Endothelial cell of umbilical vein (primary cell): ENCODE data around the gene POLR2F. TPM values are rescaled to one million over a fixed set of nuclear protein-coding genes. Genes with fewer than 3 reads are reported as not detected.

Source experiments
- BruUV-seq: library from RNA; stranded (reverse); fragments of 400-500 nt; replicated peaks from 2 replicates; lab custom pipeline; 2021; lab: Mats Ljungman, UMichigan
- CTCF ChIA-PET: fragments of 300-600, 350-600 bp; sonication (Branson Sonifier 250); formaldehyde crosslinking; loops from one replicate; lab custom pipeline; 2021; ENCODE audit warnings: antibody characterized with exemption, inconsistent platforms; lab: Charles Lee
- POLR2A ChIA-PET: fragments of 300-600, 350-600 bp; sonication (Branson Sonifier 250); formaldehyde crosslinking; loops from one replicate; lab custom pipeline; 2021; ENCODE audit warnings: antibody characterized with exemption, inconsistent platforms; lab: Charles Lee
- DNase-seq: peaks from one replicate; pipeline ENCODE4 v3.0.0-alpha.2; 2011; ENCODE audit warnings: low read depth, low spot score
- FAIRE-seq: peaks from 2 replicates; lab custom pipeline; 2011; peaks lifted over from hg19 to GRCh38; lab: Jason Lieb, UNC
- H2AFZ ChIP-seq: 2 replicates; pipeline ENCODE4 v1.6.0; 2012; ENCODE audit warnings: low read depth, low read length, control low read depth, inconsistent platforms
- H3K27ac ChIP-seq: 2 replicates; pipeline ENCODE4 v1.5.1; 2011; ENCODE audit warnings: low read depth, mild to moderate bottlenecking, control low read depth, low read length, moderate library complexity; ENCODE audit not compliant: insufficient read depth
- H3K27me3 ChIP-seq, 2 experiments: 2 replicates each; pipeline versions ENCODE4 v1.6.0 to v1.6.1; 2011; ENCODE audit warnings: low read length in 2 of 2, mixed read lengths in 1 of 2; ENCODE audit not compliant: control insufficient read depth in 2 of 2, insufficient read depth in 2 of 2
- H3K36me3 ChIP-seq, 2 experiments: 2 replicates in 1 of 2; 3 replicates in 1 of 2; pipeline ENCODE4 v1.5.1; 2011; ENCODE audit warnings: low read length in 2 of 2, mild to moderate bottlenecking in 1 of 2, moderate library complexity in 1 of 2; ENCODE audit not compliant: control insufficient read depth in 2 of 2, insufficient read depth in 2 of 2; ENCODE audit errors: extremely low read depth in 1 of 2
- H3K4me1 ChIP-seq: 3 replicates; pipeline ENCODE4 v1.5.1; 2011; ENCODE audit warnings: mild to moderate bottlenecking, low read length; ENCODE audit not compliant: control insufficient read depth, insufficient read depth; ENCODE audit errors: extremely low read depth
- H3K4me2 ChIP-seq: 2 replicates; pipeline ENCODE4 v1.6.1; 2011; ENCODE audit warnings: low read length, control low read depth, mixed read lengths; ENCODE audit not compliant: insufficient read depth
- H3K4me3 ChIP-seq, 3 experiments: fragments of 200-600 bp in 1 of 3; sonication (generic), shearing (Covaris generic) in 1 of 3; replicated peaks in 1 of 3; 2 replicates each; pipeline ENCODE4 v1.5.1; 2011 to 2016; ENCODE audit warnings: control low read depth in 3 of 3, low read length in 3 of 3, mild to moderate bottlenecking in 2 of 3, inconsistent platforms in 1 of 3, low read depth in 1 of 3, moderate library complexity in 1 of 3; ENCODE audit not compliant: insufficient read depth in 1 of 3
- H3K79me2 ChIP-seq: 2 replicates; pipeline ENCODE4 v1.6.0; 2012; ENCODE audit warnings: low read length, inconsistent platforms; ENCODE audit not compliant: control insufficient read depth, insufficient read depth
- H3K9ac ChIP-seq: replicated peaks from 2 replicates; pipeline ENCODE3; 2011; ENCODE audit warnings: low read length, control low read depth; ENCODE audit not compliant: insufficient read depth; ENCODE audit errors: extremely low read depth
- H3K9me1 ChIP-seq: replicated peaks from 3 replicates; pipeline ENCODE4 v1.6.0; 2011; ENCODE audit warnings: mild to moderate bottlenecking, low read length; ENCODE audit not compliant: control insufficient read depth, insufficient read depth; ENCODE audit errors: extremely low read depth
- H3K9me3 ChIP-seq: replicated peaks from 2 replicates; pipeline ENCODE4 v1.5.1; 2012; ENCODE audit warnings: low read length, inconsistent platforms; ENCODE audit not compliant: control insufficient read depth, insufficient read depth
- H4K20me1 ChIP-seq: replicated peaks from 2 replicates; pipeline ENCODE3; 2011; ENCODE audit warnings: mild to moderate bottlenecking, low read length; ENCODE audit not compliant: control insufficient read depth, insufficient read depth; ENCODE audit errors: extremely low read depth
- CTCF ChIP-seq, 2 donors: IDR thresholded peaks; 1 replicate in 1 of 2; 2 replicates in 1 of 2; pipeline ENCODE4 v1.5.1; 2011; ENCODE audit warnings: low read length in 2 of 2, mild to moderate bottlenecking in 2 of 2, moderate library complexity in 2 of 2, control low read depth in 1 of 2, inconsistent platforms in 1 of 2, low read depth in 1 of 2; ENCODE audit not compliant: insufficient read depth in 1 of 2; ENCODE audit errors: extremely low read depth in 1 of 2
- EZH2 ChIP-seq: IDR thresholded peaks from 2 replicates; pipeline ENCODE4 v1.6.1; 2012; ENCODE audit warnings: borderline replicate concordance, low read depth, mild to moderate bottlenecking, moderate library complexity, low read length, inconsistent platforms; ENCODE audit not compliant: severe bottlenecking
- FOS ChIP-seq: IDR thresholded peaks from 2 replicates; pipeline ENCODE4 v1.6.1; 2011; ENCODE audit warnings: mild to moderate bottlenecking, low read length, moderate library complexity, borderline replicate concordance; ENCODE audit not compliant: insufficient read depth
- GATA2 ChIP-seq: IDR thresholded peaks from 2 replicates; pipeline ENCODE4 v1.7.0; 2011; ENCODE audit warnings: low read depth, mild to moderate bottlenecking, moderate library complexity, mixed read lengths, low read length; ENCODE audit not compliant: insufficient read length, insufficient read depth
- JUN ChIP-seq: IDR thresholded peaks from 2 replicates; pipeline ENCODE4 v1.6.1; 2011; ENCODE audit warnings: borderline replicate concordance, low read depth; ENCODE audit not compliant: insufficient read length, insufficient read depth
- MAX ChIP-seq: IDR thresholded peaks from 2 replicates; pipeline ENCODE4 v1.6.1; 2011; ENCODE audit not compliant: insufficient read depth, insufficient read length
- MYC ChIP-seq: IDR thresholded peaks from one replicate; pipeline ENCODE4 v1.6.1; 2011; ENCODE audit warnings: mild to moderate bottlenecking, low read depth, low read length
- POLR2A ChIP-seq: IDR thresholded peaks from 2 replicates; pipeline ENCODE4 v1.6.1; 2012; ENCODE audit warnings: low read depth, mild to moderate bottlenecking, control low read depth, low read length
- POLR2AphosphoS5 ChIP-seq: IDR thresholded peaks from 2 replicates; pipeline ENCODE4 v1.6.1; 2012; ENCODE audit warnings: low read depth, mild to moderate bottlenecking, control low read depth, low read length, moderate library complexity; ENCODE audit not compliant: insufficient read depth
- dilution Hi-C: fragments of 300-500 bp; cut with MboI; formaldehyde crosslinking; loops from one replicate; pipeline ENCODE4 v1.15.0; 2019; ENCODE audit warnings: low sequenced_read_pairs; ENCODE audit not compliant: extremely low pct_ligation_motif_present
- intact Hi-C: fragments of 100-400 bp; cut with micrococcal nuclease; formaldehyde crosslinking; loops from one replicate; pipeline ENCODE4 v1.10.0; 2022
- polyA plus RNA-seq, 4 experiments: library from polyadenylated mRNA; depleted of rRNA in 3 of 4; stranded (reverse) in 3 of 4; unstranded in 1 of 4; fragments of >200 nt; gene quantifications; 2 replicates each; pipeline versions ENCODE4 v1.2.1 to v1.2.3, GENCODE V29; 2011 to 2012; ENCODE audit warnings: missing spikeins in 1 of 4
- total RNA-seq: library from RNA; stranded (reverse); gene quantifications from 2 replicates; pipeline ENCODE4 v1.2.3, GENCODE V29; 2021

POLR2F gene
- total and polyA plus RNA-seq, 2 donors (not counting 3 experiments of a cell fraction or from before 2014, with no cell fraction given), result 106 to 112 TPM

- DNase-seq (no peak), FAIRE-seq (no peak)
- H3K79me2 ChIP-seq, result no peaks in the 10 kb centered on the region
- H3K4me3 ChIP-seq, result no peak overlapping the region
- no peaks in the 10 kb centered on the region for H3K9me1 ChIP-seq
- H3K9me3 ChIP-seq, result no peaks in the 10 kb centered on the region
- TF ChIP-seq MAX (no peak), POLR2A (no peak), POLR2AphosphoS5 (no peak), MYC (no peak), JUN (no peak), GATA2 (no peak), CTCF (IDR thresholded peaks at IDR 0.05; ENCODE audit: extremely low read depth in 1 of 2, insufficient read depth in 1 of 2, low read depth in 1 of 2, low read length in 2 of 2) (no peak), FOS (no peak), EZH2 (no peak)
- intact Hi-C loops (no loop called here), dilution Hi-C loops (no loop called here)
- H2AFZ ChIP-seq, result no peak overlapping the region
- CTCF ChIA-PET, result interaction anchor here (1.4 to 2.3 kb wide), 2 partner anchors 12 to 30 kb away, joined by 4 to 10 read pairs; no protein-coding TSS in a partner anchor
- POLR2A ChIA-PET, result no interaction called here
- H3K27me3 ChIP-seq, result no peaks in the 10 kb centered on the region
- H4K20me1 ChIP-seq, result no peaks in the 10 kb centered on the region
- H3K9ac ChIP-seq, result no peak overlapping the region
- no TSS peak for BruUV-seq
- no peaks in the 10 kb centered on the region for H3K36me3 ChIP-seq
- no peak overlapping the region for H3K4me2 ChIP-seq
- no peak overlapping the region for H3K27ac ChIP-seq
- H3K4me1 ChIP-seq, result peaks cover 3% of the 10 kb centered on the region
Observed at GRCh38 chr22:37995460-37995859, 42.0 kb downstream of the POLR2F start.
